ENCODE measurements around the gene XPO4. TPM values are rescaled to one million over a fixed set of nuclear protein-coding genes. Genes with fewer than 3 reads are reported as not detected.

The XPO4 gene
- total RNA-seq, 1 experiment from 2014 or later = 34.1 TPM

- no peak overlapping the region for H3K56ac ChIP-seq (ENCODE audit: insufficient read length, low read depth, low read length)
Measured at GRCh38 chr13:20754009-20754408, 148.5 kb downstream of the XPO4 start.

More at GRCh38 chr13:20754009-20754408, 148.5 kb downstream of the XPO4 start:
- no peak for TF ChIP-seq CTCF (conservative IDR thresholded peaks at IDR 0.05)
- no peaks in the 10 kb centered on the region for H3K79me1 ChIP-seq (ENCODE audit: insufficient read depth, low read depth, low read length, poor library complexity, severe bottlenecking)
- no peak overlapping the region for H2BK5ac ChIP-seq (ENCODE audit: insufficient read length, low read length)
- H3K9ac ChIP-seq (ENCODE audit: extremely low read depth, insufficient read length, low read length) = no peak overlapping the region
- H3T11ph ChIP-seq (ENCODE audit: low read length) = no peak overlapping the region
- H3K23me2 ChIP-seq (ENCODE audit: insufficient read length, low read depth, low read length, poor library complexity, severe bottlenecking) = no peaks in the 10 kb centered on the region
- H2BK12ac ChIP-seq (ENCODE audit: insufficient read length, low read depth, low read length) = no peak overlapping the region
- Mint-ChIP-seq H3K4me1 (peaks cover 10 to 17% of the 10 kb centered on the region in 2 experiments), H3K27me3 (ENCODE audit: low read depth) (no peaks in the 10 kb centered on the region), H3K4me3 (no peak overlapping the region), H3K27ac (no peak overlapping the region), H3K9me3 (peaks cover 33 to 35% of the 10 kb centered on the region in 2 experiments), H3K36me3 (ENCODE audit: insufficient read depth in 1 of 3, low read depth in 3 of 3) (peaks cover 15 to 30% (median 26%) of the 10 kb centered on the region in 3 experiments)
- H4K91ac ChIP-seq (ENCODE audit: insufficient read length, low read depth, low read length) = no peak overlapping the region
- no peak overlapping the region for H3K4me2 ChIP-seq (ENCODE audit: insufficient read depth, insufficient read length, low read length)
- H3K4ac ChIP-seq (ENCODE audit: low read depth, low read length) = no peak overlapping the region
- H2BK120ac ChIP-seq (ENCODE audit: low read depth, low read length, poor library complexity, severe bottlenecking) = no peak overlapping the region
- no peaks in the 10 kb centered on the region for H3K9me3 ChIP-seq (ENCODE audit: control insufficient read depth, low read depth, low read length)
- H3K27me3 ChIP-seq (ENCODE audit: insufficient read depth, low read length) = no peaks in the 10 kb centered on the region
- no peaks in the 10 kb centered on the region for H4K20me1 ChIP-seq (ENCODE audit: control insufficient read depth, insufficient read depth, insufficient read length)
- H2BK15ac ChIP-seq (ENCODE audit: low read depth, low read length) = no peak overlapping the region
- no peak overlapping the region for H4K8ac ChIP-seq (replicated peaks; ENCODE audit: insufficient read length, low read depth, low read length)
- no peak overlapping the region for H2BK20ac ChIP-seq (ENCODE audit: low read depth, low read length, poor library complexity, severe bottlenecking)
- no peaks in the 10 kb centered on the region for H3K4me1 ChIP-seq (ENCODE audit: insufficient read depth, low read length)
- H3K27ac ChIP-seq (ENCODE audit: insufficient read length, low read depth, low read length) = no peak overlapping the region
- no peak overlapping the region for H2AFZ ChIP-seq (ENCODE audit: low read length)
- H3K23ac ChIP-seq (ENCODE audit: insufficient read length, low read depth, low read length) = no peak overlapping the region
- no peak overlapping the region for H3K18ac ChIP-seq (ENCODE audit: insufficient read length, low read depth, low read length)
- H3K14ac ChIP-seq (ENCODE audit: insufficient read depth, low read length) = no peak overlapping the region
- no peak for DNase-seq
- no peaks in the 10 kb centered on the region for H3K79me2 ChIP-seq (ENCODE audit: insufficient read depth, low read length)
- no peak overlapping the region for H2AK5ac ChIP-seq (ENCODE audit: insufficient read length, low read length)
- H4K5ac ChIP-seq (ENCODE audit: insufficient read length, low read depth, low read length) = no peak overlapping the region

All from H9 (cell line).